ENCODE data around the gene ZNF831. TPM values are rescaled to one million over a fixed set of nuclear protein-coding genes. Genes with fewer than 3 reads are reported as not detected.

ZNF831 gene
- total and polyA plus RNA-seq, 11 donors: 0.02 to 0.77 (median 0.06) TPM; not detected in 2

GRCh38 chr20:59220161-59220560, 56.5 kb downstream of the ZNF831 start:
- Histone ChIP-seq H3K9me3 (no peaks in the 10 kb centered on the region), H3K27ac (no peak overlapping the region), H3K4me1 (peaks cover 0 to 26% (median 14%) of the 10 kb centered on the region in 12 donors), H3K27me3 (peaks cover 0 to 19% (median 8%) of the 10 kb centered on the region in 9 donors), H3K4me3 (no peak overlapping the region), H3K36me3 (no peaks in the 10 kb centered on the region)
- 94 to 98% (median 98%) methylated on average over 5 of the region's 5 CpGs for WGBS, 4 donors
- TF ChIP-seq POLR2A (IDR thresholded peaks at IDR 0.05): no peak
- no peak for TF ChIP-seq CTCF (IDR thresholded peaks at IDR 0.05)
- intact Hi-C loops (cut with DNase I): loop anchor here in 8 of 10 donors (2.0 to 10.0 kb wide), 9 partner anchors 73 to 349 kb away; no protein-coding TSS in a partner anchor
- ATAC-seq: no peak
- no peak for DNase-seq

GRCh38 chr20:59221049-59221706, 57.6 kb downstream of the ZNF831 start:
- Histone ChIP-seq H3K4me3 (peak overlapping the region in 2 of 12 donors; percentile 58 to 64), H3K4me1 (peaks cover 0 to 26% (median 14%) of the 10 kb centered on the region in 12 donors)

GRCh38 chr20:59221707-59222252, 58.2 kb downstream of the ZNF831 start:
- H3K9me3 ChIP-seq: no peaks in the 10 kb centered on the region
- peak overlapping the region in 9 of 12 donors; percentile 7 to 87 (median 72) for H3K27ac ChIP-seq
- DNase-seq: no peak
- peaks cover 0 to 26% (median 14%) of the 10 kb centered on the region in 12 donors for H3K4me1 ChIP-seq
- peak overlapping the region; percentile 21 to 66 (median 58) for H3K4me3 ChIP-seq
- peaks cover 0 to 31% (median 15%) of the 10 kb centered on the region in 9 donors for H3K27me3 ChIP-seq
- 17 to 26% (median 20%) methylated on average over 17 to 18 of the region's 18 CpGs for WGBS, 4 donors
- ATAC-seq: no peak
- TF ChIP-seq POLR2A (IDR thresholded peaks at IDR 0.05) (no peak), CTCF (IDR thresholded peaks at IDR 0.05) (no peak)
- H3K36me3 ChIP-seq: no peaks in the 10 kb centered on the region
- intact Hi-C loops (cut with DNase I): loop anchor here (1.0 to 10.0 kb wide), 14 partner anchors 74 to 352 kb away; no protein-coding TSS in a partner anchor

More at GRCh38 chr20:59221049-59221706, 57.6 kb downstream of the ZNF831 start:
- Histone ChIP-seq H3K27me3 (peaks cover 0 to 26% (median 15%) of the 10 kb centered on the region in 9 donors), H3K27ac (peak overlapping the region in 5 of 12 donors; percentile 72 to 87 (median 75)), H3K36me3 (no peaks in the 10 kb centered on the region), H3K9me3 (no peaks in the 10 kb centered on the region)
- TF ChIP-seq CTCF (IDR thresholded peaks at IDR 0.05): peak in 1 of 12 donors; percentile 6
- TF ChIP-seq POLR2A (IDR thresholded peaks at IDR 0.05): no peak
- intact Hi-C loops (cut with DNase I): loop anchor here in 8 of 10 donors (2.0 to 10.0 kb wide), 9 partner anchors 74 to 350 kb away; no protein-coding TSS in a partner anchor
- ATAC-seq (peak; percentile 14 to 70 (median 44)), DNase-seq (peak in 2 of 5 donors; percentile 40 to 48)
- 47 to 55% (median 53%) methylated on average over 8 to 9 of the region's 9 CpGs for WGBS, 4 donors

Measured in heart left ventricle (tissue), 16 donors.